IMR-90 (cell line): ENCODE measurements around the gene SIT1. TPM values are rescaled to one million over a fixed set of nuclear protein-coding genes. Genes with fewer than 3 reads are reported as not detected.

Experiments
- ATAC-seq: fragments of 200-7000 bp; cut with Tn5 transposase; 2 replicates; pipeline ENCODE4 v1.9.1; 2020; ENCODE audit warnings: low read depth, mild to moderate bottlenecking, moderate library complexity
- BruUV-seq: library from RNA; stranded (reverse); fragments of 400-500 nt; replicated peaks from 2 replicates; lab custom pipeline; 2021; lab: Mats Ljungman, UMichigan
- CTCF ChIA-PET: fragments of 300-600 bp; formaldehyde crosslinking; extraction: SDS; loops from one replicate; lab custom pipeline; 2021; ENCODE audit warnings: antibody characterized with exemption; lab: Yijun Ruan, JAX
- POLR2A ChIA-PET: fragments of 300-600 bp; sonication (Branson Sonifier 250); formaldehyde crosslinking; loops from one replicate; lab custom pipeline; 2022; ENCODE audit warnings: antibody characterized with exemption; ENCODE audit not compliant: unreplicated experiment; lab: Charles Lee
- DNase-seq: peaks from one replicate; pipeline ENCODE4 v3.0.0; 2013
- H2AFZ ChIP-seq: replicated peaks from 2 replicates; pipeline ENCODE3; 2013; ENCODE audit warnings: low read length, mild to moderate bottlenecking; ENCODE audit not compliant: poor library complexity
- H2AK5ac ChIP-seq: 2 replicates; pipeline ENCODE4 v1.6.1; 2013; ENCODE audit warnings: low read depth, low read length, inconsistent platforms
- H2AK9ac ChIP-seq: replicated peaks from 2 replicates; pipeline ENCODE3; 2013; ENCODE audit warnings: mild to moderate bottlenecking, low read depth, low read length, moderate library complexity; ENCODE audit not compliant: poor library complexity
- H2BK120ac ChIP-seq: 2 replicates; pipeline ENCODE4 v1.6.1; 2013; ENCODE audit warnings: low read depth, low read length, inconsistent platforms
- H2BK15ac ChIP-seq: 3 replicates; pipeline ENCODE4 v1.6.1; 2013; ENCODE audit warnings: low read depth, low read length, inconsistent platforms
- H2BK20ac ChIP-seq: 2 replicates; pipeline ENCODE4 v1.6.1; 2013; ENCODE audit warnings: low read depth, mild to moderate bottlenecking, inconsistent platforms, low read length, moderate library complexity
- H2BK5ac ChIP-seq: 2 replicates; pipeline ENCODE4 v1.6.1; 2013; ENCODE audit warnings: mild to moderate bottlenecking, low read depth, low read length, inconsistent platforms; ENCODE audit not compliant: poor library complexity, severe bottlenecking
- H3K14ac ChIP-seq: replicated peaks from 2 replicates; pipeline ENCODE4 v1.6.1; 2013; ENCODE audit warnings: low read depth, low read length, inconsistent platforms
- H3K18ac ChIP-seq: 2 replicates; pipeline ENCODE4 v1.6.1; 2013; ENCODE audit warnings: low read depth, low read length, control low read depth
- H3K23ac ChIP-seq: 2 replicates; pipeline ENCODE4 v1.6.1; 2013; ENCODE audit warnings: low read depth, low read length, inconsistent platforms
- H3K27ac ChIP-seq: 2 replicates; pipeline ENCODE4 v1.5.1; 2013; ENCODE audit warnings: mild to moderate bottlenecking, control low read depth, low read length; ENCODE audit not compliant: insufficient read depth
- H3K27me3 ChIP-seq: 2 replicates; pipeline ENCODE4 v1.6.1; 2013; ENCODE audit warnings: low read length; ENCODE audit not compliant: control insufficient read depth, insufficient read depth
- H3K36me3 ChIP-seq: 2 replicates; pipeline ENCODE4 v1.6.1; 2013; ENCODE audit warnings: low read length, mixed read lengths; ENCODE audit not compliant: control insufficient read depth, insufficient read depth
- H3K4ac ChIP-seq: 2 replicates; pipeline ENCODE4 v1.6.1; 2013; ENCODE audit warnings: low read depth, low read length, inconsistent platforms
- H3K4me1 ChIP-seq: 2 replicates; pipeline ENCODE4 v1.6.1; 2013; ENCODE audit warnings: low read length, mixed read lengths; ENCODE audit not compliant: control insufficient read depth, insufficient read depth
- H3K4me2 ChIP-seq: 2 replicates; pipeline ENCODE4 v1.6.1; 2013; ENCODE audit warnings: low read depth, mild to moderate bottlenecking, control low read depth, low read length, moderate library complexity
- H3K4me3 ChIP-seq: 2 replicates; pipeline ENCODE4 v1.5.1; 2013; ENCODE audit warnings: low read depth, mild to moderate bottlenecking, control low read depth, low read length, moderate library complexity; ENCODE audit not compliant: insufficient read depth
- H3K56ac ChIP-seq: 2 replicates; pipeline ENCODE4 v1.6.1; 2013; ENCODE audit warnings: low read length, inconsistent platforms; ENCODE audit not compliant: insufficient read depth; ENCODE audit errors: extremely low read depth
- H3K79me1 ChIP-seq, 2 experiments: 2 replicates each; pipeline ENCODE4 v1.6.1; 2013; ENCODE audit warnings: low read length in 2 of 2, inconsistent platforms in 1 of 2, low read depth in 1 of 2
- H3K9ac ChIP-seq: 2 replicates; pipeline ENCODE4 v1.6.1; 2013; ENCODE audit warnings: low read depth, low read length, control low read depth
- H3K9me1 ChIP-seq: 2 replicates; pipeline ENCODE4 v1.6.1; 2013; ENCODE audit warnings: low read length, inconsistent platforms; ENCODE audit not compliant: insufficient read depth
- H3K9me3 ChIP-seq: 2 replicates; pipeline ENCODE4 v1.6.1; 2013; ENCODE audit warnings: low read length; ENCODE audit not compliant: control insufficient read depth, insufficient read depth
- H4K20me1 ChIP-seq: 2 replicates; pipeline ENCODE4 v1.6.1; 2013; ENCODE audit warnings: low read length, inconsistent platforms; ENCODE audit not compliant: insufficient read depth
- H4K5ac ChIP-seq: 2 replicates; pipeline ENCODE4 v1.6.1; 2013; ENCODE audit warnings: mild to moderate bottlenecking, low read depth, low read length, control low read depth
- H4K8ac ChIP-seq, 2 experiments: 2 replicates each; pipeline ENCODE4 v1.6.1; 2013; ENCODE audit warnings: low read depth in 2 of 2, low read length in 2 of 2, control low read depth in 1 of 2, inconsistent platforms in 1 of 2
- H4K91ac ChIP-seq: 2 replicates; pipeline ENCODE4 v1.6.1; 2013; ENCODE audit warnings: low read depth, low read length, inconsistent platforms; ENCODE audit not compliant: insufficient read depth
- BHLHE40 ChIP-seq: fragments of 150-350 bp; IDR thresholded peaks from 2 replicates; pipeline ENCODE4 v1.6.1; 2016; ENCODE audit warnings: mild to moderate bottlenecking, low read depth, low read length
- CEBPB ChIP-seq: IDR thresholded peaks from 2 replicates; pipeline ENCODE4 v1.6.1; 2012; ENCODE audit warnings: low read depth, low read length, improper control_type of control experiment
- CHD1 ChIP-seq: IDR thresholded peaks from 2 replicates; pipeline ENCODE4 v1.6.1; 2012; ENCODE audit warnings: low read depth, low read length, improper control_type of control experiment
- MAZ ChIP-seq: IDR thresholded peaks from 2 replicates; pipeline ENCODE4 v1.6.1; 2012; ENCODE audit warnings: low read depth, mild to moderate bottlenecking, low read length, improper control_type of control experiment, moderate library complexity, borderline replicate concordance
- MXI1 ChIP-seq: IDR thresholded peaks from 2 replicates; pipeline ENCODE4 v1.6.1; 2012; ENCODE audit warnings: low read depth, mild to moderate bottlenecking, low read length, moderate library complexity, borderline replicate concordance
- POLR2A ChIP-seq: IDR thresholded peaks from 2 replicates; pipeline ENCODE4 v1.6.1; 2012; ENCODE audit warnings: mild to moderate bottlenecking, low read depth, low read length
- RAD21 ChIP-seq: IDR thresholded peaks from 2 replicates; pipeline ENCODE4 v1.6.1; 2012; ENCODE audit warnings: low read length, improper control_type of control experiment
- RCOR1 ChIP-seq: IDR thresholded peaks from 2 replicates; pipeline ENCODE4 v1.6.1; 2012; ENCODE audit warnings: mild to moderate bottlenecking, low read length, improper control_type of control experiment; ENCODE audit not compliant: insufficient replicate concordance
- RFX5 ChIP-seq: IDR thresholded peaks from 2 replicates; pipeline ENCODE4 v1.8.0; 2012; ENCODE audit warnings: low read depth, mild to moderate bottlenecking, low read length, moderate library complexity
- SMC3 ChIP-seq: fragments of 150-350 bp; IDR thresholded peaks from 2 replicates; pipeline ENCODE4 v1.6.1; 2016; ENCODE audit warnings: low read depth, mild to moderate bottlenecking, antibody characterized with exemption, low read length, moderate library complexity
- WGBS, 2 experiments: methylation state at CpG; one replicate each; pipeline versions ENCODE4 v1.1.5 to v1.1.7; 2013; ENCODE audit warnings: missing lambda C conversion rate in 2 of 2; ENCODE audit not compliant: insufficient read length in 1 of 2; ENCODE audit errors: extremely low coverage in 2 of 2; 5-methylcytosine and 5-hydroxymethylcytosine counted together
- dilution Hi-C: fragments of 300-500 bp; cut with HindIII; formaldehyde crosslinking; loops from one replicate; pipeline ENCODE4 v1.14.3; 2018; ENCODE audit warnings: low sequenced_read_pairs; ENCODE audit not compliant: unreplicated experiment
- in situ Hi-C: fragments of 300-500 bp; cut with MboI; formaldehyde crosslinking; loops from 3 replicates; pipeline ENCODE4 v1.14.3; 2019; ENCODE audit warnings: low sequenced_read_pairs, inconsistent platforms, mixed read lengths
- intact Hi-C: fragments of 100-400 bp; cut with micrococcal nuclease; formaldehyde crosslinking; loops from 2 replicates; pipeline ENCODE4 v1.10.0; 2022
- polyA plus RNA-seq, 3 experiments: library from polyadenylated mRNA; depleted of rRNA; stranded (reverse); fragments of >200 nt; gene quantifications; 2 replicates each; pipeline ENCODE4 v1.2.3, GENCODE V29; 2012; ENCODE audit warnings: low replicate concordance in 1 of 3
- total RNA-seq: library from RNA; depleted of rRNA; stranded (reverse); fragments of >200 nt; gene quantifications from 2 replicates; pipeline ENCODE4 v1.2.3, GENCODE V29; 2012
- TF ChIP-seq, protein P1 (sequence below): fragments of 150-350 bp; IDR thresholded peaks from 2 replicates; pipeline ENCODE4 v1.6.1; 2016; ENCODE audit warnings: low read depth, mild to moderate bottlenecking, low read length, moderate library complexity, borderline replicate concordance
- TF ChIP-seq, protein P2 (sequence below): fragments of 150-350 bp; IDR thresholded peaks from 2 replicates; pipeline ENCODE4 v1.6.1; 2017; ENCODE audit warnings: mild to moderate bottlenecking, antibody characterized with exemption, low read length, low read depth
- TF ChIP-seq, protein P3 (sequence below): conservative IDR thresholded peaks from 2 replicates; pipeline ENCODE4 v1.5.1; 2012; ENCODE audit warnings: mild to moderate bottlenecking, low read depth, low read length, improper control_type of control experiment

Gene SIT1
- total and polyA plus RNA-seq, 2 of the 4 experiments (the other 2 are of a cell fraction) = not detected

DNA sequence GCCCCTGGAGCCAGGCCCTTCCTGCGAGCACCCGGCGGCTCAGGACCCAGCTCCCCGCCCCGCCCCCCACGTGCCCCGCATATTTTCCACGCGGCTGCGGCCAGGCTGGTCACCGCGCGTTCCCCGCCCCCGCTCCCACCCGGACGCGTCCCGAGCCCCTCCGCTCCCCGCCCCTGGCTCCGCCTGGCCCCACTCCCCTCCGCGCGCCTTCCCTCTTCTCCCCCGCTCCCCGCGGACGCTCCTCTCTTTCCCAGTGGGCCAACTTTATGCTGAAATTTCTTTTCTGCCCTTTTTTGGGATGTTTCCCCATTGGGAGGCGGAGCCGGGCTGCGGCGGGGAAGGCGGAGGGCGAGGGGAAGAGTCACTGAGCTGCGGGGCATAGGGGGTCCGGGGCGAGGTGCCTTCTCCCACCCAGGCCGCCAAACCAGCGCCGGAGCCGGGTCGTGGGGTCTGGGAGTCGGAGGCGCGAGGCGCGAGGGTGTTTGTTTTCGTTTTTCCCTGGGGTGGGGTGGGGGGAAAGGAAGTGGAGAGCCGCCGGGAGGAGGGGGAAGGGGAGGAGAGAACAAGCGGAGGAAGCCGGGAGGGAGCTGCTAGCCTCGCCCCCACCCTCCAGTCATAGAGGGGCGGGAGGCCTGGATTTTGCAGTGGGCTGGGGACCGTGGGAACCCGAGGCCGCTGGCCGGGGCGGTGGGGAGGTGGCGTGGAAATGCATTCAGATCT, 40.0 kb upstream of the SIT1 start:
- peak overlapping the region; percentile 86 for H4K5ac ChIP-seq
- H2AK5ac ChIP-seq = peak overlapping the region; percentile 97
- H2BK120ac ChIP-seq = peak overlapping the region; percentile 86
- H2BK5ac ChIP-seq = peak overlapping the region; percentile 98
- DNase-seq (peak; percentile 75), ATAC-seq (peak; percentile 55)
- peak overlapping the region; percentile 91 for H3K14ac ChIP-seq
- H3K23ac ChIP-seq = peak overlapping the region; percentile 84
- H4K20me1 ChIP-seq = peaks cover 40% of the 10 kb centered on the region
- peak overlapping the region; percentile 82 for H3K56ac ChIP-seq
- H4K91ac ChIP-seq = peak overlapping the region; percentile 99
- H2BK15ac ChIP-seq = peak overlapping the region; percentile 95; the same call in 2 of the 3 replicates
- H3K4me2 ChIP-seq = peak overlapping the region; percentile 83
- peak overlapping the region; percentile 95 for H3K9ac ChIP-seq
- ChIA-PET CTCF (interaction anchor here (0.7 to 1.2 kb wide), 3 partner anchors 10 to 37 kb away, joined by 3 to 4 read pairs (median 4); no protein-coding TSS in a partner anchor), POLR2A (interaction anchor here (0.6 to 2.6 kb wide), 10 partner anchors 8 to 202 kb away, joined by 3 to 25 read pairs (median 4); partner anchors contain the start of genes CREB3 and TLN1)
- peaks cover 14% of the 10 kb centered on the region; the same call in 1 of the 2 replicates for H3K9me1 ChIP-seq
- peak overlapping the region; percentile 85 for H2AFZ ChIP-seq
- peak overlapping the region; percentile 99 for H3K4ac ChIP-seq
- dilution Hi-C loops = no loop called here
- 0% methylated on average over 4 of the region's 61 CpGs; no CpG with 5 or more reads in 1 of the 2 experiments for WGBS, 2 experiments
- H3K18ac ChIP-seq = peak overlapping the region; percentile 80
- no TSS peak for BruUV-seq
- H3K27ac ChIP-seq = peak overlapping the region; percentile 98
- peak overlapping the region; percentile 93 to 98 for H4K8ac ChIP-seq
- H3K27me3 ChIP-seq = no peaks in the 10 kb centered on the region
- intact Hi-C loops = loop anchor here (2.0 to 5.0 kb wide), 2 partner anchors 33 to 38 kb away; partner anchors contain the start of genes CCDC107 and RMRP
- peak overlapping the region; percentile 77 for H2AK9ac ChIP-seq
- H3K36me3 ChIP-seq = peaks cover 26% of the 10 kb centered on the region
- peak overlapping the region; percentile 83 for H3K4me3 ChIP-seq
- no peaks in the 10 kb centered on the region for H3K9me3 ChIP-seq
- in situ Hi-C loops = no loop called here
- H2BK20ac ChIP-seq = peak overlapping the region; percentile 30; the same call in 1 of the 2 replicates
- peaks cover 20% of the 10 kb centered on the region for H3K4me1 ChIP-seq
- peaks cover 0 to 53% of the 10 kb centered on the region in 2 experiments; a peak in 3 of 4 replicates for H3K79me1 ChIP-seq
- TF ChIP-seq MXI1 = no peak
- TF ChIP-seq RAD21 = no peak
- TF ChIP-seq, protein P1, sequence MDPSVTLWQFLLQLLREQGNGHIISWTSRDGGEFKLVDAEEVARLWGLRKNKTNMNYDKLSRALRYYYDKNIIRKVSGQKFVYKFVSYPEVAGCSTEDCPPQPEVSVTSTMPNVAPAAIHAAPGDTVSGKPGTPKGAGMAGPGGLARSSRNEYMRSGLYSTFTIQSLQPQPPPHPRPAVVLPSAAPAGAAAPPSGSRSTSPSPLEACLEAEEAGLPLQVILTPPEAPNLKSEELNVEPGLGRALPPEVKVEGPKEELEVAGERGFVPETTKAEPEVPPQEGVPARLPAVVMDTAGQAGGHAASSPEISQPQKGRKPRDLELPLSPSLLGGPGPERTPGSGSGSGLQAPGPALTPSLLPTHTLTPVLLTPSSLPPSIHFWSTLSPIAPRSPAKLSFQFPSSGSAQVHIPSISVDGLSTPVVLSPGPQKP = no peak
- peak; percentile 46 for TF ChIP-seq CEBPB
- TF ChIP-seq RCOR1 = no peak
- TF ChIP-seq, protein P2, sequence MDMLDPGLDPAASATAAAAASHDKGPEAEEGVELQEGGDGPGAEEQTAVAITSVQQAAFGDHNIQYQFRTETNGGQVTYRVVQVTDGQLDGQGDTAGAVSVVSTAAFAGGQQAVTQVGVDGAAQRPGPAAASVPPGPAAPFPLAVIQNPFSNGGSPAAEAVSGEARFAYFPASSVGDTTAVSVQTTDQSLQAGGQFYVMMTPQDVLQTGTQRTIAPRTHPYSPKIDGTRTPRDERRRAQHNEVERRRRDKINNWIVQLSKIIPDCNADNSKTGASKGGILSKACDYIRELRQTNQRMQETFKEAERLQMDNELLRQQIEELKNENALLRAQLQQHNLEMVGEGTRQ = peak; percentile 40; the same call in 1 of the 2 replicates
- TF ChIP-seq CHD1 = no peak
- no peak for TF ChIP-seq SMC3
- TF ChIP-seq, protein P3, sequence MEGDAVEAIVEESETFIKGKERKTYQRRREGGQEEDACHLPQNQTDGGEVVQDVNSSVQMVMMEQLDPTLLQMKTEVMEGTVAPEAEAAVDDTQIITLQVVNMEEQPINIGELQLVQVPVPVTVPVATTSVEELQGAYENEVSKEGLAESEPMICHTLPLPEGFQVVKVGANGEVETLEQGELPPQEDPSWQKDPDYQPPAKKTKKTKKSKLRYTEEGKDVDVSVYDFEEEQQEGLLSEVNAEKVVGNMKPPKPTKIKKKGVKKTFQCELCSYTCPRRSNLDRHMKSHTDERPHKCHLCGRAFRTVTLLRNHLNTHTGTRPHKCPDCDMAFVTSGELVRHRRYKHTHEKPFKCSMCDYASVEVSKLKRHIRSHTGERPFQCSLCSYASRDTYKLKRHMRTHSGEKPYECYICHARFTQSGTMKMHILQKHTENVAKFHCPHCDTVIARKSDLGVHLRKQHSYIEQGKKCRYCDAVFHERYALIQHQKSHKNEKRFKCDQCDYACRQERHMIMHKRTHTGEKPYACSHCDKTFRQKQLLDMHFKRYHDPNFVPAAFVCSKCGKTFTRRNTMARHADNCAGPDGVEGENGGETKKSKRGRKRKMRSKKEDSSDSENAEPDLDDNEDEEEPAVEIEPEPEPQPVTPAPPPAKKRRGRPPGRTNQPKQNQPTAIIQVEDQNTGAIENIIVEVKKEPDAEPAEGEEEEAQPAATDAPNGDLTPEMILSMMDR = no peak
- no peak for TF ChIP-seq BHLHE40
- peak; percentile 35; the same call in 1 of the 2 replicates for TF ChIP-seq POLR2A
- peak; percentile 83; the same call in 1 of the 2 replicates for TF ChIP-seq MAZ
- no peak for TF ChIP-seq RFX5
